Mucosa of gallbladder (tissue), 1 donor: ENCODE measurements around the gene OARD1. TPM values are rescaled to one million over a fixed set of nuclear protein-coding genes. Genes with fewer than 3 reads are reported as not detected.

ENCODE experiments used
- DNase-seq: peaks from one replicate; pipeline ENCODE4 v3.0.0-alpha.2; 2020; ENCODE audit warnings: low spot score
- total RNA-seq: library from RNA; stranded (reverse); gene quantifications from one replicate; pipeline ENCODE4 v1.2.1, GENCODE V29; 2021
- donor health status: DM: no; HTN: no; CAD: no.

Gene OARD1
- total RNA-seq, 1 donor from 2014 or later, result 36.3 TPM

GRCh38 chr6:41074692-41075436 lies 2.7 kb upstream of the OARD1 start:
- DNase-seq, result no peak

- DNase-seq, result no peak
Observed at GRCh38 chr6:41073968-41074691, 2.0 kb upstream of the OARD1 start.

DNA sequence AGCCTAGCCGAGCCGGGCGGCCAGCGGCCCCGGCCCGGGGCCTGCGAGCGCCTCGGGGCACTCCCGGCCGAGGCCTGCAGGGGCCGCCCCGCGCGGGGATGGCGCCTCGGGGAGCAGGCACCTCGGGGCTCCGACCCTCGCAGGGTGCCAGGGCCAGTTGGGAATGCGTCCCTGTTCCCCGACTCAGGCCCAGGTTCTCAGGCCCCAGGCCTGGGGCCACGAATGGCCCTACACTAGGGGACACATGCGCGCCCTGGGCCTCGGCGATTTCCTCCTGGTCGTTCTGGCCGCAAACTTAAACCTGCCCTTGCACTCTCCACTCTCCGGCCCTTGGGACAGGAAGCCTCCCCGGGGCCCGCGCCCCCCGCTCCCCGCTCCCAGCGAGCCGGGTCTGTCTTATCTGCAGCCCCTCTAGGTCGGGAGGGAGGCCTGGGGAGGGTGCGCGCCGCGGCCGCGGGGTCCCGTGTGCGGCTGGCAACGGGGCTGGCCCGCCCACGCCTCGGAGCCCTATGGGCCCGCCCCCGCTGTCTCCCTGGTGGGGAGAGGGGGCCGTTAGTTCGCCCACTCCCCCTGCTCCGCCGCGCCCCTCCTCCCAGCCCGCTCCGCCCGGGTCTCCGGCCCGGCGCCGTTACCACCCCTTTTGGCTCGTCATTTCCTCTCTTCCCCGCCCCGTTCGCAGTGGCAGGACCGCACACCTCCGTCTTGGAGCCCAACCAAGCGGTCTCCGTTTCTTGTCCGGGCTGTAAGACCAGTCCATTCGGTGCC lies 1.2 kb upstream of the OARD1 start:
- DNase-seq, result peak; percentile 84

DNA sequence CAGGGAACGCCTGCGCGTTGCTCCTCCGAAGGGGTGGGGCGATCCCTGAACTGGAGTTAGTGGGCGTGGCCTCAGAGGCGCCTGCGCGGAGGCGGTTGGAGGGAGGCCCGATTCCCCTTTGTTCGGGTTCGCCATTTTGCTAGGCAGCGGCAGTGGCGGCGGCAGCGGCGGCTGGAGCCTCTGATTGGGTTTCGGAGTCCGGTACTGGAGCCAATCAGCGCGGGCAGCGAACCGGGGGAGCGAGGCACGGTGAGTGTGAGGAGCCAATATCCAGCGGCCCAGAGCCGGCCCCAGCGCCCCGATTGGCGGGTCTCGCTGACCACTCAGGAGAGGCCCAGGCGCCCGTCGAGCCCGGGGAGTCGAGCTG lies 663 bp upstream of the OARD1 start, which contains the start of gene NFYA:
TSS of gene NFYA (plus strand) at position 139 of the 367 bp plus-strand sequence. CDS start 6,116 bp downstream, outside the sequence.
- no peak for DNase-seq

DNA sequence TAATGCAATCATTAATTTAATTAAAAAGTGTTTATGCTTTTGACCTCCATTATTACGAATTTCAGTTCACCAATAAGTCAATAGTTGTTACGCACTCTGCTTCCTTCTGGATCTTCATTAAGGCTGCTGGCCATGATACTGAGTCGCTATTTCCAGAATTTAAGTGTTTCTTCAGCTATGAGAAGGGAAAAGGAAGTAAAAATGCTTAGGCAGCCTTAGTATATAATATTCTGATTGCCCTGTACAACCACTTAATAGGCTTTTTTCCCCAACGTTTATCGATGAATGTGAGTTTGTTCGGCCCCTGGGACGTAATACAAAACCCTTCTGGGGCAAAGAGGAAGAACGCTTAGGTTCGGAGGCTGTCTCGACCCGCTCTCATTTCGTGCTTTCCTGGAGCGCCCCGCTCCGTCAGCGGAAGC lies 644 bp downstream of the OARD1 start:
- DNase-seq, result no peak

DNA sequence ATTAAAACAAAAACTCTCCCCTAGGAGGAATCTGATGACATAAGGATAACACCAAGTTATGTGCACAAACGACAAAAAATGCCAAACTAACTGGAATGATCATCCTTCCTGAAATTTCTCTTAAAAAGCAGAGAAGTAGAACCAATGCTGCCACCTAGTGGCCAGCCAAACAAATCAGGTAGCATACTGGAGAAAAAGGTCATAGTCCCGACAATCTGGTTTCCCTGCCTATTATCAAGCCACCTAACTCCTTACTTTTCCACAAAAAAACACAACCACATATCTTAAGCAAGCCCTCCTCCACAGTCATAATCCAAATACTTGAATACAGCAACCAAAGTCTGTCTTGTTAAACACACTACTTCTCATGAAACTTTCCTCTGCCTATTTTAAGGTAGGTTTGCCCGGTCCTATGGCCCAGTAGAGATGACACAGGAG lies 5.3 kb downstream of the OARD1 start:
- DNase-seq, result peak; percentile 82

- no peak for DNase-seq
Observed at GRCh38 chr6:41065550-41066026, 6.6 kb downstream of the OARD1 start.

GRCh38 chr6:41064841-41065240 lies 7.3 kb downstream of the OARD1 start:
- peak; percentile 37 for DNase-seq

GRCh38 chr6:41063884-41064285 lies 8.3 kb downstream of the OARD1 start:
- no peak for DNase-seq

DNA sequence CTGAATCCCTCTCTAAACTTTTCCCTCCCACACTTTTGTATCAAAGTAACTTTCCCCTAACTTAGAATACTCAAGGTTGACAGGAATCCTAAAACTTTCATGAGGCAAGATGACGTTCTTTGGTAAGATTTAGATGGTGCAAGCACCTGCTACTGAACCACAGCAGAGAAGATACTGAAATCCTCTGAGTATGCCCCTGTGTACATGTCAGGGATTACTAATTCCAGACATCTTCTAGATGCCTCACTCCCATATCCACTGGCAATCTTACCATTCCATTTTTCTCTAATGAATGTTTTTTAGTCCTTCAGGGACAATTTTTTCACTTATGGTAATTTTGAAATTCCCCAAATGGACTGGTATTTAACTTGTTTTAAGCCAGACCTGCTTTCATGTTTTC lies 10.1 kb downstream of the OARD1 start:
- DNase-seq, result no peak

DNA sequence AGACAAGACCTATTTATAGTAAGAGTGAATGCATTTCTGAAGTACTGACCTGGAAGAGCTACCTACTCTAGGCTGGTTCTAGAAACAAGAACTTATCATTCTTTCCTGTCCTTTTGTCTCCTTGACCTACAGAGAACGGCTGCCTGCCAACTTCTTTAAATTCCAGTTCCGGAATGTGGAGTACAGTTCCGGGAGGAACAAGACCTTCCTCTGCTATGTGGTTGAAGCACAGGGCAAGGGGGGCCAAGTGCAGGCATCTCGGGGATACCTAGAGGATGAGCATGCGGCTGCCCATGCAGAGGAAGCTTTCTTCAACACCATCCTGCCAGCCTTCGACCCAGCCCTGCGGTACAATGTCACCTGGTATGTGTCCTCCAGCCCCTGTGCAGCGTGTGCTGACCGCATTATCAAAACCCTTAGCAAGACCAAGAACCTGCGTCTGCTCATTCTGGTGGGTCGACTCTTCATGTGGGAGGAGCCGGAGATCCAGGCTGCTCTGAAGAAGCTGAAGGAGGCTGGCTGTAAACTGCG lies 10.9 kb downstream of the OARD1 start:
- DNase-seq, result no peak

DNA sequence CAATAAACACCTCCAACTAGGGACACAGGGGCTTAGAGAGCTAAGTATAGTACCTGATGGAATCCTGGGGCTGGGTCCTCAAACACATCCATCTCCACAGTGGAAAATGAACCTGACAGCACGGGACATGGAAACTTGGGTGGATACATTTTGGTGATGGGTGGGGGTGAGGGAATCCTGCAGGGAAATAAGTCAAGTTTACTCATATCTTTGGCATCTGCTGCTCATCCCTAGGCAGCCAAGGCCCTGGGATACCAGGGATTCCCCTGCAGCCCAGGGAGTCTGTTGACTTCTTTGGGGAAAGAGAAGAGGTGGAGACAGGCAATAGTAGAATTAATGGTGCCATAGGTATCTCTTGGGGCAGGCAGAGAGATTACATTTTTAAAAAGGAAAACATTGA lies 12.6 kb downstream of the OARD1 start:
- DNase-seq, result no peak

DNA sequence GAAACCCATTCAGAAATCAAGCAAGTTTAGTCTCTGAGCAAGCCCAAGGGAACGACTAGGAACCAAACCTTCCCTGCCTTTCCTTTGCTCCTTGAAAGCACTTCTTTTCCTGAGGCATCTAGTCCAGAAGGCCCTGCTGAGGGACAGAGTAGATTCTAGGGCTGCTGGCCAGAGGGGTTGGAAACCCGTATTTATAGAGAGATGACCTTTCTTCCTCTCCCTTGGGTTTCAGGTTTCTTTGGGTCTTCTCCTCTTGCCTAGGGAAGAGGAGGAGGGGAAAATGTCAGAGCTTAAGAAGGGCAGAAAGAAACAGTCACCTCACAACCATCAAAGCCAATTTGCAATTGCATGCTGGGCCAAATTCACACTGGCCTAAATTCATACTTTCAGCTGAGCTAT lies 13.4 kb downstream of the OARD1 start:
- DNase-seq, result no peak

DNA sequence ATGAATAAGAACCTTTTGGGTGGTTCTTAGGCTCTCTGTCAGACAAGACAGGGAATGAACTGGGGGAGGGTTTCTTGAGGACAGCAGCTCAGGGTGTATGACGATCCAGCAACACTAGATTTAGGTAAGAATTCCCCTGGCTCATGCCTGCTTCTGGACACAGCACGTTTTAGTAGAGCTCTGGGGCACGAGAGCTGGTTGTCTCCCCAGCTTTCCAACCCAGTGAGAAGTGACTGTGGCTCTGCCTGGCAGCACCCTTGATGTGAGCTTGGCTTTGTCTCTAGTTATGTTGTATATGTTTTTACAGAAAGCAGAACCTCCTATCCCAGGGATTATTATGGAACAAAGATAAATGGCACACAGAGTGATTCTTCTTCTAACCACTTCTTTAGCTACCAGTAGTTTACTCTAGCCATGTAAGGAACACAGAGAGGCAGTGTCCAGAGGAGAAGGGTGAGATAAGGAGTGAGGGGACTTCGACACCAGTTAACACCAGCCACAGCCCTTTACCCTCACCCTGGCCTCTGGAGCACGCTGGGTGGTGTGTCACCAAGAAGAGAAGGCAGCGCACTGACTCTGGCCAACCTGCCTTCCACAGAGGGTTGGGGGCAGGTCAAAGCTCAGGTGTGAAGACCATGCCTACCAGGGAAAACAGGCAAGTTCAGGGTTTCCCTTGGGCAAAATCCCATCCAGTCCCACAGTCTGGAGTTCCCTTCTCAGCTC lies 15.2 kb downstream of the OARD1 start:
- DNase-seq, result no peak

GRCh38 chr6:41055149-41055548 lies 17.0 kb downstream of the OARD1 start:
- DNase-seq, result no peak

DNA sequence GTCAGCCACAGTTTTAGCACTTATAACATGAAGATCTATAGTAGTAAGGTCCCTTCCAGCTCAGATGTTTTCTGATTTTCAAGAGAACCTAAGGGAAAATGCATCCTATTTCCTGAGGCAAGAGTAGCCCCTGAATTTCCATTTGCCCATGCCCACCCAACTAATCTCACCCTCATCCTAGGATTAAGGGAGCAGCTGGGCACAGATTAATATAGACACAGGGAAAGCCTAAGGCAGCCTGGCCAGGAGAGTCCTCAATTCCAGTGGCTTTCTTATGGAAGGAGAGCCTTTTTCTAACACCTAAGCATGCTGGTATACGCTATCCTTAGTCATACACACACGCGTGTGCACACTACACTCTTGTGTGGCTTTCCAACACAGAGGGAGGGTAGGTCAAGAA lies 17.6 kb downstream of the OARD1 start:
- no peak for DNase-seq

GRCh38 chr6:41053041-41053440 lies 19.1 kb downstream of the OARD1 start, which contains the start of gene APOBEC2:
Gene APOBEC2, plus strand, starts transcription at chr6:41053202. Its CDS starts 146 bp downstream, at chr6:41053348.
- no peak for DNase-seq

DNA sequence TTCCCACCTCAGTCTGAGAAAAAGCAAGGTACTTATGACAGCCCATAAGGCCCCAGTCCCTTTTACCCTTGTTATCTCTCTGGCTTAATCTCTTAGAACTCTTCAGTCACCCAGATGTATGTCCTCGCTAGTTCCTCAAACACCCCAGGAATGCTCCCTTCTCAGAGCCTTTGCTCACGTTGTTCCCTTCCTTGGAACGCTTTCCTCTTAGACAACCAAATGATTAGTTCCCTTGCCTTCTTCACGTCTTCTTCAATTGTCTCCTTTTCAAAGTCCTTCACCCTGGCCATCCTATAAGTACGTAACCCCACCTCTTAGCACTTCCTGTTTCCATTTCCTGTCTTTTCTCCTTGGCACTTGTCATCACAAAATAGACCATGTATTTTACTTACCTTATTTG lies 20.3 kb downstream of the OARD1 start:
- no peak for DNase-seq

DNA sequence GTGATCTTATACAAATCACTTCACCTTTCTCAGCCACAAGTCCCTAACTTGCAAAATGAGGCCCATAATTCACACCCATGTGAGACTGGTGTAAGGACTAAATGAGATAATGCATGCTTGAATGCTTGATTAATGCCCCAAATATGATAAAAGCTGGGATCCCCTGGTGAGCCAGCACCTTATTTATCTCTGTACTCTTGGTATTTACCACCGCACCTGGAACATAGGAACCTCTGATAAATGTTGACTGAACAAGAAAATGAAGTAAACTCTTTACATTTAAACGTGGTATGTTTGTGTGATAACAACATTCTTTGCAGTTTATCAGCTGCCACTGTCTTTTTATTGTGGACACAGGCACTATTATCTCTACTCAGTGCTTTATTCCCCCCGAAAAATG lies 21.6 kb downstream of the OARD1 start:
- DNase-seq, result no peak

DNA sequence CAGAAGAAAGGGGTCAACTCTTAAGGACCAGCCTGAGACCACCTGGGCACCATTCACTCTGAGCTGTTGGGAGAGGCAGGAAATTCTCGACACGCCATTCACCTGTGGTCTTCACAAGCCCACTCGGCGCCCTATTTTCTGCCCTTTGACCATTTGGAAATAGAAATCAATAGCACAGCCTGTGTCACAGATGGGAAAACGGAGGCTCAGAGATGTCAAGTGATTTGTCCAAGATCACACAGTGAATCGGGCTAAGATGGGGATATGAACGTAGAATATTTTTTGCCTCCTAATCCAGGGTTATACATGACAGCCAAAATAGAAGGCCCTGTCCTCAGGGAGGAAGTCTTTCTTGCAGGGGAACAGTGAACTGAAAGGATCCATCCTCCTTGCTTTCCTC lies 22.2 kb downstream of the OARD1 start:
- DNase-seq, result no peak

DNA sequence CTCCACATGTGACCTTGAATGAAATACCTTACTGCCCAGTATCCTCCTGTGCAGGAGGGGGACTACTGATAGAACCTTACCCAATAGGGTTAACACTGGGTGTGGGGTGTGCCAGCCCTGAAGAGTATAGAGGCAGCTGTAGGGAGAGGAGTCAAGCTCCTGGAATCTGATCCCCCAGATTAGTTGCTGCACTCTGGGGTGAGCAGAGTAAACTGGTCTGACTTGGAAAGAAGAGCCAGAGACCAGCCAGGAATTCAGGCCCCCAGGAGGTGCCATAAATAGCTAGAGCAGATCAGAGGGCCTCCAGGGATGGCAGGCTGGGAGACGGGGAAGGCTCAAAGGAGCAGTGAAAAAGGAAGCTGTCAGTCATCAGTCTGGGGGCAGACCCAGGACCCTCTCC lies 22.6 kb downstream of the OARD1 start:
- DNase-seq, result no peak
